NCI-H1694 (cell line): Measurements from ENCODE around the gene GSAP.
"Not testable (repeated sequence)": the region's sequence is repeated elsewhere in the genome, so short reads cannot be mapped to it uniquely, and the experiment has no call there.

Experiments used
- DNase-seq: peaks from one replicate; lab custom pipeline; 2025; lab: John Stamatoyannopoulos, UW

GSAP gene

GRCh38 chr7:77354484-77354883 is 61.7 kb downstream of the GSAP start:
- DNase-seq = no peak

GRCh38 chr7:77353911-77354310 is 62.2 kb downstream of the GSAP start:
- no peak for DNase-seq

- DNase-seq = no peak
These were observed 62.8 kb downstream of the GSAP start for GRCh38 chr7:77353407-77353721.

GRCh38 chr7:77352665-77353406 is 63.3 kb downstream of the GSAP start:
- no peak for DNase-seq

GRCh38 chr7:77351539-77352004 is 64.6 kb downstream of the GSAP start:
- no peak for DNase-seq

GRCh38 chr7:77349141-77349540 is 67.0 kb downstream of the GSAP start:
- DNase-seq = no peak

- DNase-seq = no peak
These were observed 67.8 kb downstream of the GSAP start for GRCh38 chr7:77348371-77348813.

- no peak for DNase-seq
These were observed 69.7 kb downstream of the GSAP start for GRCh38 chr7:77346441-77346840.

- not testable (repeated sequence) for DNase-seq
These were observed 70.7 kb downstream of the GSAP start for GRCh38 chr7:77345426-77345825.

GRCh38 chr7:77339726-77340125 is 76.4 kb downstream of the GSAP start:
- DNase-seq = no peak

GRCh38 chr7:77338883-77339629 is 77.1 kb downstream of the GSAP start:
- DNase-seq = no peak

- DNase-seq = no peak
These were observed 77.9 kb downstream of the GSAP start for GRCh38 chr7:77338260-77338659.

- no peak for DNase-seq
These were observed 78.6 kb downstream of the GSAP start for GRCh38 chr7:77337456-77337990.

- DNase-seq = no peak
These were observed 80.6 kb downstream of the GSAP start for GRCh38 chr7:77335581-77335980.

- DNase-seq = not testable (repeated sequence)
These were observed 82.1 kb downstream of the GSAP start for GRCh38 chr7:77334039-77334438.

GRCh38 chr7:77331938-77332695 is 84.0 kb downstream of the GSAP start:
- DNase-seq = peak; percentile 82

GRCh38 chr7:77330169-77330882 is 85.8 kb downstream of the GSAP start:
- no peak for DNase-seq

GRCh38 chr7:77329466-77330168 is 86.5 kb downstream of the GSAP start:
- no peak for DNase-seq

- no peak for DNase-seq
These were observed 87.5 kb downstream of the GSAP start for GRCh38 chr7:77328669-77329068.

GRCh38 chr7:77327932-77328628 is 88.1 kb downstream of the GSAP start:
- DNase-seq = no peak
